ENCODE results near the gene PNPLA2.
A peak's percentile ranks its signal among the peaks of the same experiment; 100 is the strongest.

The PNPLA2 gene

DNA sequence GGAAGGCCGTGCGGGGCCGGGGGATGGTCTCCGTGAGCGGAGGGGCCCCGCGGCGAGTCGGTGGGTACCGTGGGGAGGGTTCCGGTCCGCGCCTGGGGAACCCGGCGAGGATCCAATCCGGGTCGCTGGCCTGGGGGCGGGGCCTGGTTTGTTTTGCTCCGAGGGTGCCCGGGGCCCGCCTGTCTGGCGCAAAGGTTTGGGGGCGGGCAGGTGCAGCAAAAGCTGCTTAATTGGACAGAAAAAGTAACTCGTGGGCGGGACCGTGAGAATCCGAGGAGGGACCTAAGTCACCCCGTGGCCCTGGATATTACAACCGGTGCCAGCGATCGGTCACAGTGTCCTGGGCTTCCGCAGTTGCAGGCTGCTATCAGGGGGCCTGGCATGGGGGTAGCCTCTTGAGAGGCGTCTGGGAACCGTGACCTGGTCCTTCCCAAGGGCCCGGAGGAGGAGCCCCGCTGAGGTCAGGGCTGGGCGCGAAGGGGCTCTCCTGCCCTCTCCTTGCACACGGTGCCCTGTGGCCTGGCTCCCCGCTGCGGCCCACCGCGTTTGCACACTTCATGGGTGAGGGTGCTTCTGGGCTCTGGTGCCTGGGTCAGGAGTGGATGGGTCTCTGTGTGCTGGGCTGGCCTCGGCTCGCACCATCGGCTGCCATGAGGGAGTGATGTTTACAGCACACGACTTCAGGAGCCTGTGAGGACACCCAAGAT lies 1.4 kb downstream of the PNPLA2 start:
- DNase-seq = peak; percentile 51

DNA sequence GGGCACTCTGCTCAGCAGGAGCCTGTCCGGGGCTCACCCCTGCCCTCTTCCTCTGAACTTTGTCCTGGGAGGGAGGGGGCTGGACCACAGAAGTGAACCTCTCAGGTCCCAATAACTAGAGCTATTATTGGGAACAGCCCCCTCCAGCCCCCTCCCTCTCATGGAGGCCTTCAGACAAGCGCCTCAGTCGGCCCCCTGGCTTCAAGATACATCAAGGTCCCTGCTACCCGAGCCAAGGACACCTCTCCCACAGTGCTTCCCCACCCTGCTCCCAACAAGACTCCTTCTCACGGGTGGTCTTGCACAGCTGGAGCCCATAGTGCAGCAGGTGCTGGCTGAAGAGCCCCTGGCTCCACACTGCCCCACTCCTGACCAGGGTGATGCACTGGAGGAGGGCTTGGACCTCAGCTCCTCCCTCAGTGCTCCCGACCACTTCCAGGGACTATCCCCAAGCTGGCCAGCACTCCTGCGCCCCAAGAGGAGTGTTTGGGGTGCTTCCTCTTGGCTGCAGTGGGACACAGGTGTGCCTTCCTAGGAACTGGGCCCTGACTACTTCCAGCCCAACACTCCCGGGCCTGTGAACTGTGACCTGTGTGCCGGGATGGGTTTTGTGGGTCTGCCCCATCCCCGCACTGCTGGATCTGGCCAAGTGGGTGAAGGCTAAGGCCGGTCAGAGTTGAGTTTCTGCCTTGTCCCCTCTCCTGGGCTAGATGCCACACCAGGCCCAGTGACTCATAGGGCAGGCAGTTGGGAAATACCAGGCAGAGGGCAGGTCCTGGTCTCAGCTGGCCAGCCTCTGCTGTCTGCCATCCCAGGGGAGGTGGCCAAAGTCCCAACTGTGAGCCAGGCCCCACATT lies 2.2 kb downstream of the PNPLA2 start:
- DNase-seq = peak; percentile 54

DNA sequence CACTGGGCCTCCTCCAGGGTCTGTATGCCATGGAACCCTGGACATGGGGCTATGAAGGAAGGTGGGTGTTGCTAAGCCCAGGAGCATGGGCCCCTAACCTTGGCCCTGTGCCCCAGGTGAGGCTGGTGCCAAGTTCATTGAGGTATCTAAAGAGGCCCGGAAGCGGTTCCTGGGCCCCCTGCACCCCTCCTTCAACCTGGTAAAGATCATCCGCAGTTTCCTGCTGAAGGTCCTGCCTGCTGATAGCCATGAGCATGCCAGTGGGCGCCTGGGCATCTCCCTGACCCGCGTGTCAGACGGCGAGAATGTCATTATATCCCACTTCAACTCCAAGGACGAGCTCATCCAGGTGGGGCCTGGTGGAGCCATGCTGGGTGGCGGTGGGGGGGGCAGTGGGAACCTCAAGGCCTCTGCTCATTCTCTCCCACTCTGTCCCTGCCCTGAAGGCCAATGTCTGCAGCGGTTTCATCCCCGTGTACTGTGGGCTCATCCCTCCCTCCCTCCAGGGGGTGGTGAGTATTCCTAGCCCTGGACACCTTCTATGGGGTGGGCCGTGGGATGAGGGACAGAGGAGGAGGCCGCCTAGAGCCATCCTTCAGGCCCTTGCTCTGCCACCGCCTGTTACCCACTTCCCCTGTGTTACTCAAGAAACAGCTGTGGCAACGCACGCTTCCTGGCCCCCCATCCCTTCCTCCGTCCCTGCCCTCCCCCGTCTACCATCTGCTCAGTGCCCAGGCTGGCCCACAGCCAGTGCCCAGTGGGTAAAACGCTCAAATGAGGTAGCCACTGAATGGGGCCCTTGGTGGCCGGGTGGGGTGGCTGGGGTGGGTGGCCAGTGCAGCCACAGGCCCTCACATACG lies 3.0 kb downstream of the PNPLA2 start:
- DNase-seq = no peak

DNA sequence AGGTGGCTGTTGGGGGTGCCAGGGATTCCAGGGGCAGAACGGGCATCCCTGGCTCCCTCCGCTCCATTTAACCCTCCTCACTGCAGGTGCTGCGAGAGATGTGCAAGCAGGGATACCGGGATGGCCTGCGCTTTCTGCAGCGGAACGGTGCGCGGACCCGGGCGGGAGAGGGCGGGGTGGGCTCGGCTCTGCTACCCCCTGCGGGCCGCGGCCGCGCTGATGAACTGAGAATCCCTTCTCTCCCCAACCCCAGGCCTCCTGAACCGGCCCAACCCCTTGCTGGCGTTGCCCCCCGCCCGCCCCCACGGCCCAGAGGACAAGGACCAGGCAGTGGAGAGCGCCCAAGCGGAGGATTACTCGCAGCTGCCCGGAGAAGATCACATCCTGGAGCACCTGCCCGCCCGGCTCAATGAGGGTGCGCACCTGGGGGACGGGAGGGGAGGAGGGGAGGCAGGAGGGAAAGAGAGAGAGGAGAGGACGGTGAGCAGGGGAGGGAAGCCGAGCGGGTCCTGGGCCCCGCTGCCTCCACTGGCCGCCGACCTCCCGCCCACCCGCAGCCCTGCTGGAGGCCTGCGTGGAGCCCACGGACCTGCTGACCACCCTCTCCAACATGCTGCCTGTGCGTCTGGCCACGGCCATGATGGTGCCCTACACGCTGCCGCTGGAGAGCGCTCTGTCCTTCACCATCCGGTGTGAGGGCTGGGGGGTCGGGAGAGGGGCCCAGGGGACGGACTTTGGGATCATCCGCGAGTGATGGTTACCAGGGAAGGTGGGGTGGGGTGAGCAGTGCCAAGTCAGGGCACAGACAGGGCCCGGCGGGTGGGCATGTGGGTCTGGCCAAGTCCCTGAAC lies 5.0 kb downstream of the PNPLA2 start:
- DNase-seq = no peak

DNA sequence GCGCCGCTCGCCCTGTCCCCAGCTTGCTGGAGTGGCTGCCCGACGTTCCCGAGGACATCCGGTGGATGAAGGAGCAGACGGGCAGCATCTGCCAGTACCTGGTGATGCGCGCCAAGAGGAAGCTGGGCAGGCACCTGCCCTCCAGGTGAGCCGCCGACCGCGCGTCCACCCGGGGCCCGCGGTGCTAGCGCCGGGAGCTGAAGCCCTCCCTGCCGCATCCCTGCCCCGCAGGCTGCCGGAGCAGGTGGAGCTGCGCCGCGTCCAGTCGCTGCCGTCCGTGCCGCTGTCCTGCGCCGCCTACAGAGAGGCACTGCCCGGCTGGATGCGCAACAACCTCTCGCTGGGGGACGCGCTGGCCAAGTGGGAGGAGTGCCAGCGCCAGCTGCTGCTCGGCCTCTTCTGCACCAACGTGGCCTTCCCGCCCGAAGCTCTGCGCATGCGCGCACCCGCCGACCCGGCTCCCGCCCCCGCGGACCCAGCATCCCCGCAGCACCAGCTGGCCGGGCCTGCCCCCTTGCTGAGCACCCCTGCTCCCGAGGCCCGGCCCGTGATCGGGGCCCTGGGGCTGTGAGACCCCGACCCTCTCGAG lies 5.7 kb downstream of the PNPLA2 start:
- no peak for DNase-seq

DNA sequence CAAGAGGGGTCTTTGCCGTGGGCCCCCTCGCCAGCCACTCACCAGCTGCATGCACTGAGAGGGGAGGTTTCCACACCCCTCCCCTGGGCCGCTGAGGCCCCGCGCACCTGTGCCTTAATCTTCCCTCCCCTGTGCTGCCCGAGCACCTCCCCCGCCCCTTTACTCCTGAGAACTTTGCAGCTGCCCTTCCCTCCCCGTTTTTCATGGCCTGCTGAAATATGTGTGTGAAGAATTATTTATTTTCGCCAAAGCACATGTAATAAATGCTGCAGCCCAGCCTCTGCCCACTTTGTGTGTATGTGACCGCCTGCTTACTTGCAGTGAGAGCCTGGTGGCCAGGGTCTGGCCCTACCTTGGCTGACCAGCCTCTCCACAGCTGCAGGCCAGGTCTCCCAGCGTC lies 6.2 kb downstream of the PNPLA2 start:
- DNase-seq = no peak

DNA sequence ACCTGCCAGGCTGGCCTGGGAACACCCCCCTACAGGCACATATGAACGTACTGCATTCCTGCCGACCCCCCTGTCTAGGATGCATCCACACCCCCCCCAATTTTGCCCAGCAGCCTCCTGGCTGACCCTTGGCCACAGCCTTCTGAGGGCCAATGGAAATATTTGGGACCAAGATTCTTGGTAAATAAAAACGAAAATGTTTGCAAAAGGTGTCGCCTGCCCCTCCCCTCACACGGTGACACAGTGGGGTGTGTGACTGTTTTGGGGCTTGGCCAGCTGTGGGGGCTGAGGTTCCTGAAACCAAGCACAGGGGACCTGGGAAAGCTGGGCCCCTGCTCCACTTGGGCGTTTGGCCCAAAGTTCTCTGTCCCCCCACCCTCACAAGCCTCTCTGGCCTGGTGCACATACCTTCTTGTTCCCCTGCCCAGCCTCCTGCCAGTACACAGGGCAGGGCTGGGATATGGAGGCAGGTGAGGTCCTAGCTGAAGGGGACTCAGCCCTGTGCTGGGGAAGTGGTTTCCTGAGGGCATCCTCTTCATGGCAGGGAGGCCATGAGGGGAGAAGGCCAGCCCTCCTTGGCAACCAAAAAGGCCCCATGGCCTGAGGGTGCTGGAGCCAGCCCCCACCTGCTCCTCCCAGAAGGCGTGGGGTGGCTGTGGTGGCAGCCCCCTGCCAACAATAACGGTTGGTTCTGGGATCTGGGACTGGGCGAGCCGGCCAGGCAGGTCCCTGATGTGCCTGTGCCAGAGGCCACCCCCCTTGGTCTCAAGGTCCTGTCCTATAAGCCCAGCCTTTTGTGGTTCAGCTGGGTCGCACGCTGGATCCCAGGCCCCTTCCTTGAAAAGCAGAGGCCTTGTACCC lies 6.9 kb downstream of the PNPLA2 start:
- DNase-seq = no peak

DNA sequence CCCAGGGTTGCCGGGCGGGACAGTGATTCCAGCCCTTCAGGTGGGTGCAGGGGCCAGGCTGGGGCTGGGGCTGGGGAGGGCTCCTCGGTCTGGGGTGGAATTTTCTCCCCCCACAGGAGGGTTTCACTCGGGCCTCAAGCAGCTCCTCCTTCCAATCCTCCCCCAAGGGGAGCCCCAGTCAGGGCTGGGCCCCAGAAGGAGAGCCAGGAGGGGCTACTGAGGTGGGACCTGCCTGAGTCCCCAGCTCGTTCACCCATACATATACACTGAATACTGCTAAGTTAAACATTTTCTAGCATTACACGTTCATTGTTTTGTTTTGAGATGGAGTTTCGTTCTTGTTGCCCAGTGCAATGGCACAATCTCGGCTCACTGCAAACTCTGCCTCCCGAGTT lies 7.5 kb downstream of the PNPLA2 start:
- DNase-seq = no peak

DNA sequence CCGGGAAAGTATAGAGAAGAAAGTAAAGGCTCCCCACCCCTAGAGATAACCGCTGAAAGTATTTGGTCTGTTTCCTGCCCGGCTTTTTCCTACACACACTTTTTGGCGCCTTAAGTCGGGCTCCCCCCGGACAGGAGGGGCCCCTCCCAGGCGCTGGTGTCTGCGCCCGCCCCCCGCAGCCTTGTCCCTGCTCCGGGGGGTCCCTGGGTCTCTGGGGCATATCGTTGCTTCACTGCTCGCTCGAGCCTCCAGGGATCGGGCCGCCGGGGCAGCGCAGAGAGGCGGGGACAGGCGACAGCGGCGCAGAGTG lies 8.1 kb downstream of the PNPLA2 start:
- no peak for DNase-seq

DNA sequence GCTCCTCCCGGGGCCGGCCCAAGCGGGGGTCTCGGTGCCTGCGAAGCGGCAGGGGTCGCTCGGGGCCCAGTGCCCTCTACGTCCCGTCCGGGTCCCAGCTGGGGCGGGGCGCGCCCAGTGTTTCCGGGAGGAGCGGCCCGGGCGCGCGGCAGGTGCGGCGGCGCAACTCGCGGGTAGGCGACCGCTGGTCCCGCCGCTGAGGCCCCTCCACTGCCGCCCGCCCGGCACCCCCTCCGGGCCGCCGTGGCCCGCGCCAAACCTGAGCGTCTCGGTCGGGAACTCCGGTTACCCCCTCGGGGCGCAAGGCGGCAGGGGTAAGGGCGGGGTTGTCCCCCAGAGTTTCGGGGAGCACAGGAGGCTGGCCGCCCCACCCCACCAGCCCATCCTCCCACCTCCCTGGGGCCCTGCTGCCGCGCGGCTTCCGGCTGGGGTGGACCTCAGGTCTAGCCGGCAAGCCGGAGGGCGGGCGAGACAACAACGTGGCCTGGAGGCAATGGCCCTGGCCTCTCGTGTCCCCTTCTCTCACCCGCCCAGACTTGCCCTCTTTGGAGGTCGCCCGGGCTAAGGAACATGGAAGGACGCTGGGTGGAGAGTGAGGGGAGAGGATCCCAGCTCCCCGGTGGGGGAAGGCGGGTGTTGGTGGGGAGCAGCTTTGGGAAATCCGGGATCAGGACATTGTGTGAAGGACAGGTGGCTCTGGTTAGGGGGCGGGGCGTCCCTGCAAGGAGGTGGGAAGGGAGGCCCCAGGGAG lies 8.6 kb downstream of the PNPLA2 start:
- no peak for DNase-seq

DNA sequence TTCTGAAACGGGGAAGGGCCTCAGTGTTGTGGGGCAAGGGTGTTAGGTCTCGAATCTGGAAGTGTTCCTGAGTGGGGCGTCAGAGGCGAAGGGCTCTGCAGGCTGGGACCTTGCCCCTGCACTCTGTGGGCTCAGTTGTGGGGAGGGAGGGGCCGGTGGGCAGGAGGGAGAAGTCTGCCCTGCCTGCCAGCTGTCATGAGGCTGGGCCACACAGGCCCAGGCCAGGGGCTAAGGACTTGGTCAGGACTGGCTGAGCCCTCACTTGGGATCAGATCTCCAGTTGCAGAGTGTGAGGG lies 9.1 kb downstream of the PNPLA2 start, which contains the start of gene CRACR2B:
TSS of gene CRACR2B (plus strand) at position 23 of the 296 bp plus-strand sequence. CDS start 689 bp downstream, outside the sequence.
- no peak for DNase-seq

DNA sequence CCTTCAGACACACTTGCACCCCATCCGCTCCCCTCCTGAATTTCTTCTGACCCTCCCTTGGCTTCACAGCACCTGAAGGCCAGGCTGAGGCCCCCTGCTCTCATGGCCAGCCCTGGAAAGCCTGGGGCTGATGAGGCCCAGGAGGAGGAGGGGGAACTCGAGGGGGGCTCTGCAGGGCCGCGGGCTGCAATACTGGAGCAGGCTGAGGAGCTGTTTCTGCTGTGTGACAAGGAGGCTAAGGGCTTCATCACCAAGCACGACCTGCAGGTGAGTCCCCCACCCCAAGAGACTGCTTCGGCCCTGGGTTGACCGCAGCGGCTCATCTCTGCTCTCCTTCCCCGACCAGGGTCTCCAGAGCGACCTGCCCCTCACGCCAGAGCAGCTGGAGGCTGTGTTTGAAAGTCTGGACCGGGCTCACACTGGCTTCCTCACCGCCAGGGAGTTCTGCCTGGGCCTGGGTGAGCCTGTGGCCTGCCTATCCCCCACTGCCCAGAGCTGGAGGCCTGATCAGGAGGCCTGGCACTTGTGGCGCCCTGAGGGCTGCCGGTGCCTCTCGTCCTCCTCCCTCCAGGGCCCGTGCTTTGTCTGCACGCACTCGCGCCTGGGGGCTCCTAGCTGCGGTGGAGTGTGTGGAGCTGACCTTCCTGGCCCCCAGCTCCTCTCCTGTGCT lies 9.9 kb downstream of the PNPLA2 start:
- no peak for DNase-seq

DNA sequence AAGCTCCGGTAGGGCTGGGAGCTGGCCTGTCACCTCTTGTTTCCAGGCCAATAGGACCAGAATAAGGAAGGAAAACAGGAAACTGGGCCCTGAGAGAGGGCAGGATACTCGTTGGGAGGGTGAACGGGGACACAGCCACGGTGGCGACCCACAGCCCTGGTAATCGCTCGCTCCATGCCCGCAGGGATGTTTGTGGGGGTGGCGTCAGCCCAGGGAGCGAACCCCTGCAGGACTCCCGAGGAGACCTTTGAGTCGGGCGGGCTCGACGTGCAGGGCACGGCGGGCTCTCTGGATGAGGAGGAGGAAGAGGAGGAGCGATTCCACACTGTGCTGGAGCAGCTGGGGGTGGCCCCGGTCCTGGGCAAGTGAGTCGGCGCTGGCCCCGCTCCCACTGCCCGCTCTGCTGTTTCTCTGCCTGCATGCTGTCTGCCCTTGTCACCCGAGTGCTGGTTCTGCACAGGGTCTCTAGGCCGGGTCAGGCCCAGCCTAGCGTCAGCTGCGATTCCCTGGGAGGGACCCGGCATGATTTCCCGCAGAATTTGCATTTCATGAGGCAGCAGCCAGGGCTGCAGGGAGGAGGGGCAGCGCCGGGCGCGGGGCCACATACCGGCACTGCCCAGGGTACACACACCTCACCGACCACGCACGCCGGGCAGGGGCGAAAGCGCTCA lies 10.6 kb downstream of the PNPLA2 start:
- DNase-seq = no peak

DNA sequence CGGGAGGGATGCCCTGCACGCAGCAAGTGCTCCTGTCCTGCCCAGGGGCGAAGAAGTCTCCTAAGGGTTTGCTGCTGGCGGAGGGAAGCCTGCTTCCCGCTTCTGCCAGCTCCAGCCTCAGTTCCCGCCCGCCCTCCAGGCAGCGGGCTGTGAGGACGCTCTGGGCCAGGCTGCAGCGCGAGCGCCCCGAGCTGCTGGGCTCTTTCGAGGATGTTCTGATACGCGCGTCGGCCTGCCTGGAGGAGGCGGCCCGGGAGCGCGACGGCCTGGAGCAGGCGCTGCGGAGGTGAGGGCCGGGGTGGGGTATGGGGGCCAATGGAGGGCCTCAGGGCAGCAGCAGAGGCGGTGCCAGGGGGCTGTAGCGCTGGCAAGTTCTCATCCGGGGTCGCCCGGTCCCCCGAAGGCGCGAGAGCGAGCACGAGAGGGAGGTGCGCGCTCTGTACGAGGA lies 11.2 kb downstream of the PNPLA2 start:
- no peak for DNase-seq

DNA sequence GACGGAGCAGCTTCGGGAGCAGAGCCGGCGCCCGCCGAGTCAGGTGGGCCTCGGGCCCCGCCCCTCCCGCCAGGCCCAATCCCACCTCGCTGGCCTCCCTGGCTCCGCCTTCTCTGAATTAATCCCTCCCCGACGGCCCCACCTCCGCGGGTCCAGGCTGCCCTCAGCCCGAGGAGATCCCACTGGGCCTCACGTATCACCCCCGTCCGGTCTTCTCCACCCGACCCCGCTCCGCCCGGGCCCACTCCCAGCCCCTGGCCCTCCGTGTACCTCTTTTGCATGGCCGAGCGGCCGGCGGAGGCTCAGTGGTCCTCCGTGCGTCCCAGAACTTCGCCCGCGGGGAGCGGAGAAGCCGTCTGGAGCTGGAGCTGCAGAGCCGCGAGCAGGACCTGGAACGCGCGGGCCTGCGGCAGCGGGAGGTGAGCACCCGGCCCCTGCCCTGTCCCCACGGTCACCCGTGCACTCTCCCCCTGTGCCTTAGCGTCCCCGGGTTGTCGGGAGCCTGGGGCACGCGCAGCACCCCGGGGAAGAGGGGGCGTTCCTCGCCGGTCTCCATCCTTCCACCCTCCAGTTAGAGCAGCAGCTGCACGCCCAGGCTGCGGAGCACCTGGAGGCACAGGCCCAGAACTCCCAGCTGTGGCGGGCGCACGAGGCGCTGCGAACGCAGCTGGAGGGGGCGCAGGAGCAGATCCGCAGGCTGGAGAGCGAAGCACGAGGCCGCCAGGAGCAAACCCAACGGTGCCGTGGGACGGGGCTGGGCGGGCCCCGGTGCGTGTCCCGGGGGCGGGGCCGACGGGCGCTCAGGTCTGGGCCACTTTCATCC lies 11.8 kb downstream of the PNPLA2 start:
- DNase-seq = peak; percentile 54

DNA sequence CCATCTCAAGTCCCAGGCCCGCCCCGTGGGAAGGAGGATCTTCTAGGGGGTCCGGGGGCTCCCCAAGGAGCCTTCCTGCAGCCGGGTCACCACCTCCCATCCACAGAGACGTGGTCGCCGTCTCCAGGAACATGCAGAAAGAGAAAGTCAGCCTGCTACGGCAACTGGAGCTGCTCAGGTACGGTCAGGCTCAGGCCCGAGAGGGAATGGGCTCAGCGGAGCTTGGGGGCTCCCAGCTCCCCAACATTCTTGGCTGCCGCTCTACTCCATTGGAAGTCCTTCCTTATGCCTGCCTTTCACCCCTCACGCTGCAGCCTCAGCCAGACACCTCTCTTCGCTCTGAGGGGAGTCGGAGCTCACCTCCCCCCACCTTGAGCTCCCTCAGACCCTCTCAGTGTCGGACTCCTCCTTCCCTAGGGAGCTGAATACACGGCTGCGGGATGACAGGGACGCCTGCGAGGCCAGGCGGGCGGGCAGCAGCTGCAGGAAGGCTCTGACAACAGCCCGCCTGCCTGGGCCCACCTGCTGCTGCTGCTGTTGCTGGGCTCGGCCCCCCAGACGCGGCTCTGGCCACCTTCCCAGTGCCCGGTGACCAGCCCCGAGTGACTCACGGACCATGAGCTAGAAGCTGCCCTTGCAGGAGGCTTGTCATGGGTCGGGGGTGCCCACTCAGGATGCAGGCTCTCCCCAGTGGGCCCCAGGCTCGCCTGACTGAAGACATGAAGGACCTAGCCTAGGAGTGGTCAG lies 12.6 kb downstream of the PNPLA2 start:
- DNase-seq = no peak

DNA sequence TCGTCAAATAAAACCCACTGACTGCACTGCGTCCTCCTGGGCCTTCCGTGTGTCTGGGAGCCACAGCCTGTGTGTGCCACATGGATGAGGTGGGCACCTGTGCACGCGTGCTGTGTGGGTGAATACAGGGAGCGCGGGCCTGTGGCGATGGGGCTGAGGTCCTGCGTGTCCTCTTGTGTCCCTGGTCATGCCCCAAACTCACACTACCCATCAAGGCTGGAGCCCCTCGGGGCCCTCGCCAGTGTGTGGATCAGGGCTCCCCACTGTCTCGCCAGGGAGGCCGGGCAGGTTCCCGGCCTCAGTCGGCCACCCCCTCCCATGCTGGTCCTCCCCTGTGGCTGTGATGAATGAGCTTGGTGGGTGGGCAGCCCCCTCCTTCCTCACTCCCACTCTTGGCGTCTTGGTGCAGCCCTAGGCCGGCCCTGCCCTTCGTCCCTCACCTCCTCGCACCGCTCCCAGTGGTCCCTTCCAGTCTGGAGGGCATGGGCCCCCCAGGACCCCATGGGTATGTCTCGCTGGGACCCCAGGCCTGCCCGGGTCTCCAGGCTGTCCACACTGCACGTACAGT lies 13.3 kb downstream of the PNPLA2 start:
- DNase-seq = no peak

All from HCEC 1CT (cell line).